Measurements from ENCODE around the gene RAD23A.
"Not testable (repeated sequence)": the region's sequence is repeated elsewhere in the genome, so short reads cannot be mapped to it uniquely, and the experiment has no call there.

The RAD23A gene

DNA sequence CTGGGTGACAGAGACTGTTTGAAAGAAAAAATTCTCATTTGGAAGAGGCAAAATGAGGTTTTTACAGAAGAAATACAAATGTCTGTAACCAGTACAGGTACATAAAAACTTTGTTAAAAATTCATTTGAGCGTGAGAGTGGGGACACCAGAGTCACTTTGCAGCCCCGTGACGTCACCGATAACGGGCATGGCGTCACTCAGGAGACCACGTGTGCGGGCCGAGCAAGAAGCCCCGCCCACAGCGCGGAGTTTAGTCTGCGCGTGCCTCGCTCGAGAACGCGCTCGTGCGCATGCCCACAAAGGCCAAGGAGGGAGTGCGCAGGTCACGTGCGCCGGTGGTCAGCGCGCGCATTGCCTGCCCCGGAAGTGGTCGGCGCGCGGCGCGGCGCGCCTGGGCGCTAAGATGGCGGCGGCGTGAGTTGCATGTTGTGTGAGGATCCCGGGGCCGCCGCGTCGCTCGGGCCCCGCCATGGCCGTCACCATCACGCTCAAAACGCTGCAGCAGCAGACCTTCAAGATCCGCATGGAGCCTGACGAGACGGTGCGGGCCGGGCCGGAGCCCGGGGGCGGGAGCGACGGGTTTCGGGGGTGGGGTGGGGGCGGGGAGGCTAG is at the start of gene RAD23A:
TSS of gene RAD23A (plus strand) at position 384 of the 613 bp plus-strand sequence. CDS start at position 471, 87 bp downstream.
- peak; percentile 97 for DNase-seq (ENCODE audit: low read depth)

DNA sequence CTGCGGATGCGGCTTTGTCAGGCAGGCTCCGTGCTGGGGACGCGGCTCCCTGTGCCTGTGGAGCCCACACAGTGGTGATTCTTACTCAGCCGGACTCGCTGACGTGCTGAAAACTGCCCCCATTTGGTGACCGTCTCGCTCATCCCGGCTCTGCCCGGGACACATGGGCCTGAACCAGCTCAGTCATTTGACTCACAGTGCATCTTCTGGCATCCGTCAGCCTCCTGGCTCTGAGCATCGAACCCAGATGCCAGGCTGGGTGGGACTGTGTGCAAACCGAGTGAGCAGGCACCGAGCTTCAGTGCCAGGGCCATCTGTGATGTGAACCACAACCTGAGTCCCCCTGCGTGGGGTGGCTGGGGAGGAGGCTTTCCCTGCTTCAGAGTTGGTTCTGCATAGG is 49.2 kb upstream of the RAD23A start:
- no peak for DNase-seq (ENCODE audit: low read depth)

DNA sequence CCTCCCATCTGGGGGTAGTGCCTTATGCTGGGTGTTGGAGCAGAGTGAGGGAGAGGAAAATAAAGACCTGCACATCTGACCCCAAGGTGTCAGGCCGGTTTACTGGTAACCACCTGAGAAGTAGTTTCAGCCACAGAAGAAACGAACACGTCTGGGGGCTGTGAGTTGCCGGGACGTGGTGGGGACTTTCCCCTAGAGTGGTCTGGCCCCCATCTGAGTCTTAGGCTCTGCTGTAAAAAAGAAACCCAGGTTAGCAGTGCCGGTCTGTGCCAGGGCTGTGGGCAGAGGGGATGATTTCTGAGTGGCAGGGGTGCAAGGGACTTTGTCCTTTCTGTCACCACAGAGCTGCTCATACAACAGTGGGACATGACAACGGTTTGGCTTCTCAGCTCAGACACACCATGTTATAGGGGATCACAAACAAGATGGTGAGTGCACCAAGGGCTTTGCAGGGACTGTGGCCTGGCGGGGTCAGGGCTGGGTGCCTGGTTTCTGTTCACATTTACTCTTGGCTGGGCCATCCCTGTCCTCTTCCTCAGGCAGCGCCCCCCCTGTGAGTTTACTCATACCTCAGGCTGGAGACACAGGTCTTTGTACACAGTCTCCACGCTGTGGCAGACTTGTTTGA is 45.7 kb upstream of the RAD23A start:
- DNase-seq (ENCODE audit: low read depth): no peak

DNA sequence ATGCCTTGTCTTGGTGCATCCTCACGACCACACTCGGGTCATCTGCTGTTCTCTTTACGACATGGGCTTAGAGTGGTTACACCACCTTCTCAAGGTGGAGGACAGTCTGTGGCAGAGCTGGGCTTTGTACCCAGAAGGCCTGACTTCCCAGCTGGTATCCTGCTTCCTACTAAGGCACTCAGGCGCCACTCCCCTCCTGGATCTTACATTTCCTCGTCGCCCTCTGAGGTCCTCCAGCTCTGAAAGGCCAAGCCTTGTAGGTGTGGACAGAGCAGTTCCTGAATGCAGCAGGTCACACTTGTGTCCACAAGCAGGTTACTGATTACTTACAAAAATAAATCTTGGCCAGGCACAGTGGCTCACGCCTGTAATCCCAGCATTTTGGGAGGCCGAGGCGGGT is 38.5 kb upstream of the RAD23A start:
- DNase-seq (ENCODE audit: low read depth): no peak

DNA sequence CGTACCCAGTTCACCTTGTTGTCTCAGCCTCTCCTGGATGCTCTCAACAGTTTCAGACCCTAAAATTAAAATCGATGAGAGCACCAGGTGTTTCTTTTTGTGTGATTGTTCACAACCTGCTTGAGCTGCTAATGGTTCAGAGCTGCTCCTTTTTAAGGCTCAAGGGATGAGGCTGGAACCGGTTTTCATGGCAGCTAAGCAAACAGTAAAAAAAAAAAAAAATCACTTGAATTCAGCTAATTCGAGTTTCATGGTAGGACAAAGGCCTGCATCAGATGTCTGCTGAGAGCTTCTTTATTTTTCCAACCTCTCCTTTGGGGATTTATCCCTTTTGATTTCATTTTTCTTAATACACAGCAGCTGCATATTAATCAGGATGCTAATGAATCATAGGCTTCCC is 33.1 kb upstream of the RAD23A start:
- no peak for DNase-seq (ENCODE audit: low read depth)

DNA sequence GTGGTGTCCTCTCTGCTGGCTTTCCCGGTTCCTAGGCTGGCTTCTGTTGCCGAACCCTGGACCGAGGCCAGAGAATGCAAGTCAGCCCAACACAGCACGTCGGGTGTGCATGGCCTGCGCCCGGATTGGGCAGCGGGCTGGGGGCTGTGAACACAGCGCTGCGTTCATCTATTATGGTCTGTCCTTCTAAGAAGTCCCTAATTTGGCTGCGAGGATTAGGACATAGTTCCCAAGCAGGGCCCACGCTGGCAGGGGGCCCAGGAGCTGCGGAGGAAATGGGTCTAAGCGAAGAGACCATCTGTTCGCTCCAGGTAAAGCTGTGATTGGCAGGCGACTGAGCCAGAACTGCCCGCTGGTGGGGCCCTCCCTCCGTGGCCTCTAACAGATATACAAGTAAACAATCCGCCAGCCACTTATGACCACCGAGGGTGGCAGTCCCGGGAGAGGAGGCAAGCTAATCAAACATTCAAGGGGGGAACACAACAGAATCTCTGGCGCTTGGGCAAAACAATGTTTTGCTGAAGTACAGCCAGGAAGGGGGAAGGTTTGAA is 32.6 kb upstream of the RAD23A start:
- no peak for DNase-seq (ENCODE audit: low read depth)

DNA sequence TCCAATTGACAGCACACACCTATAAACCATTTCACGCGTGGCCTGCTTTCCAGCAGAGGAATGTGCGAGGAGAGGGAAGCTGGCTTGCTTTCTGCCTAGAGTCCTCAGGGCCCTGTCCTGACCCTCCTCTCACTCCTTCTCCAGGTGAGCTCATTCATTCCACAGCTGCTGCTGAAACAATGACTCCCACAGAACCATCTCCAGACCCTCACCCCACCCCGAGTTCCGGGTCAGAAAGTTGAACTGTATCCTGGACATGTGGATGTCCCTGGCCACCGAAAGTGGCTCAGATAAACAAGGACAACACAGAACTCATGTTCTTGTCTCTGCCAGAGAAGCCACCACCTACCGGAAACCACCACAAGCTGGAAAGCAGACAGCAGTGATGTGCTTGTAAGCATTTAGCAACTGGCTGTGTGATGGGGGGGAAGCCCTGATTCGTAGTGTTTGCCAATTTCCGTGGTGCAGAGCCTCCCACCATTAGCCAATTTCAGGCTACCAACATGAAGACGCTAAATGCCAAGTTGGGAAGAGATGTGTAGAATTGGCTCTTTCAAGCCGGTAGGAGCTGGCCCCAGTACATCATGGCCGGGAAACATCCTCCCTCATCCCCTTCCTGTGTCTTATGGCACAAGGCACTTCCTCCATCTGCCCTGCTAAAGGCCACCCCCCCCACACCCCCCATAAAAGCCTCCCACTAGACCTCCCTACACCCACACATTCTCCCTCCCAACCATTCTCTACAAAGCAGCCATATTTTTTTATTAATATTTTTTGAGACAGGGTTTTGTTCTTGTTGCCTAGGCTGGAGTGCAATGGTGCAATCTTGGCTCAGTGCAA is 31.6 kb upstream of the RAD23A start:
- DNase-seq (ENCODE audit: low read depth): no peak

DNA sequence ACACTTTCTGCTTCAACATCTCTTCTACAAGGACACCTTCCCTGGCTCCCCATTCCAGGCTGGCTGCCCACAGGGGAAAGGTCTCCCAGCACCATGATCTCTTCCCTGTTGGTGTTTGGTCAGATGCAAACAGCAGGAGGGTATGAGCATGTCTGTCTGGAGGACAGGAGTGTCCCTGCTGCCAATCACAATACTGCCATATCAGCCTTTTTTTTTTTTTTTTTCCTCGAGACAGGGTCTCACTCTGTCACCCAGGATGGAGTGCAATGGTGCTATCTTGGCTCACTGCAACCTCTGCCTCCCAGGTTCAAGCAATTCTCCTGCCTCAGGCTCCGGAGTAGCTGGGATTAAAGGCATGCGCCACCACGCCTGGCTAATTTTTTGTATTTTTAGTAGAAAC is 29.8 kb upstream of the RAD23A start:
- DNase-seq (ENCODE audit: low read depth): not testable (repeated sequence)

DNA sequence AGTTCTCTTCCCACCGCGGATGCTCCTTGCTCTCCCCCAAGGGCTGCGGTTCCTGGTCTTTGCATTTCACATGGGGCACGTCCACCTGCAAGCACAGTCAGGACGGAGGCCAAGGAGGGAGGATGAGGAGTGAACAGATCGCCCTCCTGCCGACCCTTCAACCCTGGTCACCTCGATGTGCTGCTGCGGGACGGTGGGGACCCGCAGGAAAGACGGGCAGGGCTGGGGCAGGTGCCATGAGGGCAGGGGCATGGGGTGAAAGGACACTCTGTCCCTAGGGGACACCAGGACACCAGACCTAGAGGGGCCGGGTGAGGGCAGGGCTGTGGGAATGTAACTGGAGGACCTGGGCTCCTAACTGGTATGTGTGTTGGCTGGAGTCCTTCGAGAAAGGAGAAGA is 27.4 kb upstream of the RAD23A start:
- no peak for DNase-seq (ENCODE audit: low read depth)

DNA sequence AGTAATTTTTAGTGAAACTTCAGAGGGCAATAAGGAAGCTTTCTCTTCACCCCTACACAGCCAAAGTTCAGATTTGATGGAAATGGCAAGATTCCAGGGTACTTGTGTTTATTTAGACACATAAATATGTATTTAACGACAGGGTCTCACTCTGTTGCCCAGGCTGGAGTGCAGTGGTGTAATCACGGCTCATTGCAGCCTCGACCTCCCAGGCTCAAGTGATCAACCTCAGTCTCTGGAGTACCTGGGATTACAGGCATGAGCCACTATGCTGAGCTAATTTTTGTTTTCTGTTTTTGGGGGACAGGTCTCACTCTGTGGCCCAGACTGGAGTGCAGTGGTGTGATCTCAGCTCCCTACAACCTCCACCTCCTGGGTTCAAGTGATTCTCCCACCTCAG is 24.6 kb upstream of the RAD23A start:
- no peak for DNase-seq (ENCODE audit: low read depth)

DNA sequence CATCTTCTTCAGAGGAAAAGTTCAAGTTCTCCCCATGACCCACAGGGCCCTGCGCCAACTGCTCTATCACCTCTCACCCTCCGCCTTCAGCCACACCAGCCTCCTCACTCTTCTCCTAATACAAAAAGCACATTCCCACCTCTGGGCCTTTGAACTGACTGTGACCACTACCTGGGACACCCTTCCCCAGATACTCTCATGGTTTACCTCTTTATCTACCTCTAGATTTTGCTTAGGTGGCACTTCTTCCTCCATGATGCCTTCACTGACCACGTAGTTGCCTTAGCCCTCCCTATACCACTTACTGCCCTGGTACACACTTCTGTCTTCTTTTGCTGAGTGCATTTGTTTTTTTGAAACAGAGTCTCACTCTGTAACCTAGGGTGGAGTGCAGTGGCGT is 22.7 kb upstream of the RAD23A start:
- DNase-seq (ENCODE audit: low read depth): no peak

DNA sequence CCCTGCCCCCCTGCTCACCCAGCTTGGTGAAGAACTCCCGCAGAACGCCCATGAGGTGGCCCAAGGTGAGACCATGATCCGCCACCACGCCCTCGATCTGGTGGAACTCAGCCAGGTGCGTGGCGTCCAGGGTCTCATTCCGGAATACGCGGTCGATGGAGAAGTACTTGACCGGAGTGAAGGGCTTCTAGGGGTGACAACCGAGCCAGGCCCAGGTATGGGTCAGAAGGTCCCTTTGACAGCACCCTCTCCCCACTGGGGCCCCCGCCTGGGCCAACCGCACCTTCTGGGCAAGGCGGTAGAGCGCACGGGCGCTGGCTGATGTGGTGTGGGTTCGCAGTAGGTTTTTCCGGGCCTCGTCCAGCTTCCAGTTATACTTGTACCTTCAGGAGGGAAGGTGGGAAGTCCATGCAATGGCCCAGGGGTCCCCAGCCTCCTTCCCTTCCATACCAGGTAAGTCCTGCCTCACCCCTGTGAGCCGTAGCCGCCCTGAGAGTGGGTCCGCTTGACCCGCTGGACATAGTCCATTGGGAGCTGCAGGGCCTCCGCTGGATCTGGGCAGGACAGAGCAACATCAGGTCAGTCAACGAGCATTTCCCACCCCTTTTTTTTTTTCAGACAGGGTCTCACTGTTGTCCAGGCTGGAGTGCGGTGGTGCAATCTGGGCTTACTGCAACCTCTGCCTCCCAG is 20.9 kb upstream of the RAD23A start:
- no peak for DNase-seq (ENCODE audit: low read depth)

DNA sequence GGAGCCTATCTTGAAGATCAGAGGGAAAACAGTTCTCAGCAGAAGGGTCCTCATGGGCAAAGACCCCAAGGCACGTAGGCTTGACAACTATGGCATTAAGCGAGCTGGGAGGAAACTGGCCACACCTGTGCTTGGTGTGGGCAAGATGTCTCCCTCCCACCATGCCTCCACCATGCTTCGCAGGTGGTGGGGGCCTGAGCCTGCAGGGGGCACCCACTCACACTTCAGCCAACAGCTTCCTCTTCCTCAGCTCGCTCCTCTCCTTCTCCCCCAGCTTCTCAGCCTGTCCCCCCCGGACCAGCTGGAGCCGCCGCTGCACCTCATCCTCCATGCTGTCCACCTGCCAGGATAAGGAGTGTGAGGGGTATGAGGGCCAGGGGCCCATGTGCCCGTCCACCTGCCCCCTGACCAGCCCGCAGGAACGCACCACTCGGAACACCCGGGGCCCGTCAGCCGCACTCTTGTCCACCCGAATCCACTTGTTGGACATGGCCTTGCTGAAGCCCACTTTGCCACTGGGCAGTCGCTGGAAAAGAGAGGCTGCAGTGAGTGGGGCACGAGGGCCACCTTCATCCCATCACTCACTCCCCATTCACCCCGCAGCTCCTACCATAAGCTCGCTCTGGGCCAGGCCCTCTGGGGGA is 15.5 kb upstream of the RAD23A start:
- DNase-seq (ENCODE audit: low read depth): no peak

DNA sequence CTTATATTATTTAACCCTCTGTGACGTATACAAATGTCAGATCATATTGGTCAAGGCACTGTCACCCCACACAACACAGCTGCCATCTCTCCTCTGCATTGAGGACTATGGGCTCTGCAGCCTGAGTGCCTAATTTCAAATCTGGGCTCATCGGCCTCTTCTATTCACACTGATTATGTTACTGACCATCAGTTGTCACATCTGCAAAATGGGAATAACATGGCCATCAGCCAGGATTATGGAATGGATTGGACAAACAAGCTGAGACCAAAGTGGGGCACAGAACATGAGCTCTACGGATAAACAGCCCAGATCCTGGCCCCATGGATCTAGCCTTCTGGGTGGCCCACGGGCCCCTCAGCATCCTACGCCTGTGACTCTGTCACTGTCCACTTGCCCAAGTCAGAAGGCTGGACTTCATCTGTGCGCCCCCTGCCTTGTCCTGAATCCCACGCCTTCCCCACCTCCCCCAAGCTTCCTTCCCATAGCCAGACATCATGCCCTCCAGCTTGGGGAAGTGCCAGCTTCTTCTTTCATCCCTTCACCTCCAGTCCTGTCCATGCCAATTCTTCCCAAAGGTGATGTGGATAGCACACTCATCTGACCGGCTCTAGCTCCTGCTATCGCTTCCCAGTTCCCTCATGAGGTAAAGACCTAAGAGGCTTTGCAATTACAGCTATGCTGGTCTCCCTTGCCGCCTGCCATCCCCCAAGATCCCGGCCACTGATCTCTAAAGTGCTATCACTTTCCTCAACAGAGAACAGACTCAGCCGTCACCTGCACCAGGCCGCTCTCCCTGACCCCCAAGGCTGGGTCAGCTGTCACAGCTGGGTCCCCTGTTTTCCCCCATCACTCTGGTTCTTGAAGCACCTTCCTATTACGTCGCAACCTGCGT is 13.0 kb upstream of the RAD23A start:
- no peak for DNase-seq (ENCODE audit: low read depth)

DNA sequence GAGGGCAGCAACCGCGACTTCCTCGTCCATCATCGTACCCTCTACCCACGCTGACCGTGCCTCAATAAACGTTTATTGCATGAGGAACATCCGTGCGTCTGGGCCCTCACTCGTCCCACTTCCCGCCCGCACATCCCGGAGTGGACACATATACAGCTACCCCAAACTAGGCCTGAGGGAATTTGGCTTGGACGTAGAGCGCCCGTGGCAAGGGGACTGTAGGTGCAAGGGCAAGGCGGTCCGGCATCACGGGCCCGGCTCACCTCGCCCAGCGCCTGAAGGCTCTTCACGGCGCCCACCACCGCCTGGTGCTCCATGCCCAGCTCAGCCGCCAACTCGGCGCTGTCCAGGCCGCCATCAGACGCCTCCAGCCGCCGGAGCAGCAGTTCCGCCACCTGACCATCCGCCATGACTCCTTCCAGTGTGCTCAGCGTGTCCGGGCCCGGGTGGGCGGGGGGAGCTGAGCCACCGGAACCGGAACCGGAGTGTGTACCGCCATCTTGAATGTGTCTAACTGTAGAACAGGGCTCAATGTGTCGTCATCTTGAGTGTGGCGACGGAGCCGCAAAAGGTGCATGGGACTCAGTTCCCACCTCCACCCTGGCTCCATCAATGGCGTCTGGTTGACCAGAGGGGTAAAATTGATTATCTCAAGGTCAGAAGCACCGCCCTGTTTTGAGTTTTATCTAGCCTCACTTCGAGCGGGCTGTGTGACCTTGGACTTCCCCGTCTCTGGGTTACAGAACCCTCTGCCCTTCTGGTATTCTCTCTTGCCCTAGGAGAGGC is 12.2 kb upstream of the RAD23A start, which contains the start of gene FARSA:
TSS of gene FARSA (minus strand) at position 425 of the 786 bp plus-strand sequence. CDS start at position 410, 15 bp downstream.
- peak; percentile 79 for DNase-seq (ENCODE audit: low read depth)

DNA sequence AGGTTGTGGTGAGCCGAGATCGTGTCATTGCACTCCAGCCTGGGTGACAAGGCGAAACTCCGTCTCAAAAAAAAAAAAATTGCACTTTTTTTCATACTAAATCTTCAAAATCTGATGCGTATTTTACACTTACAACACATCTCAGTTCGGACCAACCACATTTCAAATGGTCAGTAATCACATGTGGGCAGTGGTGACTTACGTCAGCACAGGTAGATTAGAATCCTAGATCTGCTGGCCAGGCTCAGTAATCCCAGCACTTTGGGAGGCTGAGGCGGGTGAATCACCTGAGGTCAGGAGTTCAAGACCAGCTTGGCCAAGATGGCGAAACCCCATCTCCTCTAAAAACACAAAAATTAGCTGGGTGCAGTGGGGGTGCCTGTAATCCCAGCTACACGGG is 10.6 kb upstream of the RAD23A start:
- no peak for DNase-seq (ENCODE audit: low read depth)

DNA sequence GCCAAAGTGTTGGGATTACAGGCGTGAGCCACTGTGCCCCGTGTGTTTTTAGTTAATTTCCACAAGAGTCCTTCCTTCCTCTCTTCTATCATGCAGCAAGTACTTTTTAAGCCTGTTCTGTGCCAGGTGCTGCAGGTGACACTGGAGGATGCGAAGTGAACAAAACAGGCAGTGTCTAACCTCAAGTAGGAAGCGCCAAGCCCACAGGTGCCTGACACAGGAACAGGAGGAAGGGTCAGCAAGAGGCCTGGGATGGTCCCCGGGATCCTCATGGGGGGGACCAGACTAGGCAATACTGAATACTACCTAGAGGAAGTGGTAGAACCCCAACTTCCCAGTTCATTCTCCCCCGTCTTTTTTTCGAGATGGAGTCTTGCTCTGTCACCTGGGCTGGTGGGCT is 9.1 kb upstream of the RAD23A start:
- DNase-seq (ENCODE audit: low read depth): no peak

DNA sequence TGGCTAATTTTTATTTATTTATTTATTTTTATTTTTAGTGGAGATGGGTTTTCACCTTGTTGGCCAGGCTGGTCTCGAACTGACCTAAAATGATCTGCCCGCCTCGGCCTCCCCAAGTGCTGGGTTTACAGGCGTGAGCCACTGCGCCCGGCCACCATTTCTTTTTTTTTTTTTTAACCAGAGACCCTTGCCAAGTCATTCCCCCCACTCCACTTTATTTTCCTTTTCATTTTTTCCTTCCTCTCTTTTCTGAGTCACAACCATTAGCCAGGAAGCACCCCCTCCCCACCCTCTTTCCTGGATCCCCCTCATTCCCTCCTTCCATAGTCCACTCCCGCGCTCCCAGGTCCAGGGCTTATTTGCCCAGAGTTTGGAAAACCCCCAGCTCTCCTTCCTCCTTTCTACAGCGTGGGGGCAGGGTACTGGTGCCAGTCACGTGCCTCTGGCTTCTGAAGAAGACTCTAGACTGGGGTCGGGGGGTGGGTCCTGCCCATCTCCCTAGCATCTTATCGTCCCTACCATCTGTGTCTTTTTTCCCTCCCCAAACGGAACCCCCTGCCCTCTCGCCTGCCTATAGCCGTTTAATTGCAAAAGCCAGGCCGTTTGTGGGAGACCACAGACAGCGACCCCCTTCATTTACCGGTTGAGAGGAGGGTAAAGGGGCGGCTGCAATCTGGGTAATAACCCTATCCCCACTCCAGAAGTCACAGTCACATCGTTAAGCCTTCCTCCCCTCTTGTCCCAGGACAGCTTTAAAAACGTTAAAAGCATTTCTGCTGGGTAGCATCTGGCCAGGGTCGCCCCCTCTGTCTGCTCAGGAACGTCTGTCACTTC is 8.4 kb upstream of the RAD23A start:
- no peak for DNase-seq (ENCODE audit: low read depth)
